Adrenal gland (tissue), 12 donors: ENCODE measurements around the gene IFITM1. TPM values are rescaled to one million over a fixed set of nuclear protein-coding genes. Genes with fewer than 3 reads are reported as not detected.

Source experiments
- DNase-seq, 7 donors: peaks; one replicate each; pipeline ENCODE4 v3.0.0-alpha.2; 2019 to 2020
- H3K27ac ChIP-seq, 5 donors: fragments of 200-600 bp; sonication (generic) in 4 of 5; 1 replicate in 3 of 5; 2 replicates in 2 of 5; pipeline versions ENCODE4 v1.5.1 to v1.8.0; 2016 to 2020; ENCODE audit warnings: mild to moderate bottlenecking in 1 of 5
- H3K27me3 ChIP-seq: fragments of 200-600 bp; 2 replicates; pipeline ENCODE4 v1.8.0; 2021
- H3K36me3 ChIP-seq, 2 donors: fragments of 200-600 bp; replicated peaks in 1 of 2; 1 replicate in 1 of 2; 2 replicates in 1 of 2; pipeline versions ENCODE4 v1.5.1 to v1.8.0; 2018 to 2022
- H3K4me1 ChIP-seq, 2 donors: fragments of 200-600 bp; replicated peaks in 1 of 2; 1 replicate in 1 of 2; 2 replicates in 1 of 2; pipeline versions ENCODE4 v1.5.1 to v1.8.0; 2018 to 2021
- H3K4me3 ChIP-seq, 4 donors: fragments of 200-600 bp; sonication (generic) in 3 of 4; one replicate each; pipeline ENCODE4 v1.5.1; 2016 to 2018
- H3K9me3 ChIP-seq, 3 donors: fragments of 200-600 bp; sonication (generic) in 1 of 3; replicated peaks in 1 of 3; 1 replicate in 2 of 3; 2 replicates in 1 of 3; pipeline versions ENCODE4 v1.5.1 to v1.8.0; 2016 to 2021
- POLR2A ChIP-seq, 2 donors: fragments of 450-650 bp; IDR thresholded peaks; one replicate each; pipeline ENCODE4 v1.6.1; 2017; ENCODE audit warnings: antibody characterized with exemption in 2 of 2, mild to moderate bottlenecking in 2 of 2, moderate library complexity in 1 of 2
- WGBS, 4 donors: extraction: QIAGEN DNeasy Blood & Tissue Kit in 2 of 4; methylation state at CpG; one replicate each; pipeline versions ENCODE4 v1.1.5 to v1.1.7; 2013 to 2017; 5-methylcytosine and 5-hydroxymethylcytosine counted together
- intact Hi-C, 2 donors: fragments of 100-400 bp; cut with DNase I; formaldehyde crosslinking; loops; one replicate each; pipeline versions ENCODE4 v1.14.1 to v1.15.0; 2022 to 2023
- polyA plus RNA-seq, 3 donors: library from polyadenylated mRNA; stranded (reverse); fragments of 200-250 nt in 2 of 3; fragments of 350-450 nt in 1 of 3; fragmentation: Illumina TruSeq in 1 of 3; extraction: RNeasy Lipid Tissue Mini Kit (QIAGEN cat#74804) in 1 of 3; gene quantifications; one replicate each; pipeline ENCODE4 v1.2.3, GENCODE V29; 2013 to 2014
- total RNA-seq, 9 donors: library from RNA; depleted of rRNA in 4 of 9; stranded (reverse); fragments of >200 nt in 4 of 9; fragments of 120-200 nt in 1 of 9; fragmentation: NEBNext Ultra II Directional in 1 of 9; extraction: Animal tissue kit (Norgen Biotek cat#: 25700) in 1 of 9; gene quantifications; one replicate each; pipeline versions ENCODE4 v1.1.0 to v1.2.4, GENCODE V29; 2013 to 2023
- TF ChIP-seq, protein P1 (sequence below), 6 experiments: fragments of 450-650 bp in 4 of 6; fragments of 200-600 bp in 2 of 6; sonication (generic) in 1 of 6; IDR thresholded peaks; 1 replicate in 5 of 6; 2 replicates in 1 of 6; pipeline versions ENCODE4 v1.5.1 to v1.8.0; 2016 to 2021; ENCODE audit warnings: antibody characterized with exemption in 6 of 6, mild to moderate bottlenecking in 2 of 6, moderate library complexity in 1 of 6
- donor health status: healthy with polysubstance abuse.
- donor health status: Bipolar disorder and iron deficiency.
- donor health status: DM: yes; HTN: yes; CAD: no.
- donor health status: DM: no; HTN: no; CAD: no.
- donor health status: DM: no; HTN: no; CAD: no.
- donor health status: DM: yes; HTN: yes; CAD: no.

IFITM1 gene
- total and polyA plus RNA-seq, 12 donors = 12.1 to 360 (median 85.3) TPM

- Histone ChIP-seq H3K27me3 (no peaks in the 10 kb centered on the region), H3K27ac (peak overlapping the region in 1 of 5 donors; percentile 57), H3K4me3 (peak overlapping the region in 1 of 4 donors; percentile 85), H3K9me3 (no peaks in the 10 kb centered on the region), H3K36me3 (no peaks in the 10 kb centered on the region), H3K4me1 (no peaks in the 10 kb centered on the region)
- peak in 1 of 7 donors; percentile 9 for DNase-seq
- intact Hi-C loops = no loop called here
- no peak for TF ChIP-seq POLR2A (IDR thresholded peaks at IDR 0.05)
- TF ChIP-seq, protein P1, sequence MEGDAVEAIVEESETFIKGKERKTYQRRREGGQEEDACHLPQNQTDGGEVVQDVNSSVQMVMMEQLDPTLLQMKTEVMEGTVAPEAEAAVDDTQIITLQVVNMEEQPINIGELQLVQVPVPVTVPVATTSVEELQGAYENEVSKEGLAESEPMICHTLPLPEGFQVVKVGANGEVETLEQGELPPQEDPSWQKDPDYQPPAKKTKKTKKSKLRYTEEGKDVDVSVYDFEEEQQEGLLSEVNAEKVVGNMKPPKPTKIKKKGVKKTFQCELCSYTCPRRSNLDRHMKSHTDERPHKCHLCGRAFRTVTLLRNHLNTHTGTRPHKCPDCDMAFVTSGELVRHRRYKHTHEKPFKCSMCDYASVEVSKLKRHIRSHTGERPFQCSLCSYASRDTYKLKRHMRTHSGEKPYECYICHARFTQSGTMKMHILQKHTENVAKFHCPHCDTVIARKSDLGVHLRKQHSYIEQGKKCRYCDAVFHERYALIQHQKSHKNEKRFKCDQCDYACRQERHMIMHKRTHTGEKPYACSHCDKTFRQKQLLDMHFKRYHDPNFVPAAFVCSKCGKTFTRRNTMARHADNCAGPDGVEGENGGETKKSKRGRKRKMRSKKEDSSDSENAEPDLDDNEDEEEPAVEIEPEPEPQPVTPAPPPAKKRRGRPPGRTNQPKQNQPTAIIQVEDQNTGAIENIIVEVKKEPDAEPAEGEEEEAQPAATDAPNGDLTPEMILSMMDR (IDR thresholded peaks at IDR 0.05) = no peak
- 22 to 74% (median 36%) methylated on average over 3 to 14 of the region's 14 CpGs for WGBS, 4 donors
Observed at GRCh38 chr11:289398-289711, 24.5 kb upstream of the IFITM1 start.

DNA sequence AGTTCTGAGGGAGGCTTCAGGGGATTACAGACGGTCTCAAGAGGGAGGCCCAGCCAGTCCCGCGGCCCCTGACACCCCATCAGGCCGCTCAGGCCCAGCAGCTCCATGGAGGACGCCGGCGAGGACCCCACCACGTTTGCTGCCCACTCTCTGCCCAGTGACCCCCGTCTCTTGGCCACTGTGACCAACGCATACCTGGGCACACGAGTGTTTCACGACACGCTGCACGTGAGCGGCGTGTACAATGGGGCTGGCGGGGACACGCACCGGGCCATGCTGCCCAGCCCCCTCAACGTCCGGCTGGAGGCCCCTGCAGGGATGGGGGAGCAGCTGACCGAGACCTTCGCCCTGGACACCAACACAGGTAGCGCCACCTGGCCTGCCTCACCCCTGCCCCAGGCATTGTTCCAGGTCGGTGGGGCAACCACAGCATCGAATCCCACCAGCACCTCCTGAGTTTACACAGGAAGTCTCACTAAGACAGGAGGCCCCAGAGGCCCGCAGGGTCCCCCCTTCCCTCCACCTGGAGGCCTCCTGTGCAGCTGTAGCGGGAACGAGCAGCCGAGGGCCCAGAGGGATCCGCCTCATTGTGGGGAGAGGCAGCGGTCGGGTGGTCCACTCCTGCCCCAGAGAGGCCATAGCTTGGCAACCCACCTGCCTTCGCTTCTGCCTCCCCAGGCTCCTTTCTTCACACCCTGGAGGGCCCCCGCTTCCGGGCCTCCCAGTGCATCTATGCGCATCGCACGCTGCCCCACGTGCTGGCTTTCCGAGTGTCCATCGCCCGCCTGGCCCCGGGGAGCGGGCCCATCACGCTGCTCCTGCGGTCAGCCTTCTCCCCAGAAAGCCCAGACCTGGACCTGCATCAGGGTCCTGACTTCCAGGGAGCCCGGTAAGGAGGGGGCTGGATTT, 23.9 kb upstream of the IFITM1 start:
- peak overlapping the region in 1 of 4 donors; percentile 85 for H3K4me3 ChIP-seq
- intact Hi-C loops = loop anchor here in 1 of 2 donors (10.0 kb wide), 1 partner anchor 155 kb away; the partner anchor contains the start of gene ANO9
- H3K36me3 ChIP-seq = no peaks in the 10 kb centered on the region
- TF ChIP-seq, protein P1 (IDR thresholded peaks at IDR 0.05) = no peak
- no peak for TF ChIP-seq POLR2A (IDR thresholded peaks at IDR 0.05)
- no peak overlapping the region for H3K27ac ChIP-seq
- 87 to 91% (median 88%) methylated on average over 32 to 48 of the region's 48 CpGs for WGBS, 4 donors
- no peaks in the 10 kb centered on the region for H3K27me3 ChIP-seq
- no peak for DNase-seq
- no peaks in the 10 kb centered on the region for H3K9me3 ChIP-seq
- no peaks in the 10 kb centered on the region for H3K4me1 ChIP-seq

DNA sequence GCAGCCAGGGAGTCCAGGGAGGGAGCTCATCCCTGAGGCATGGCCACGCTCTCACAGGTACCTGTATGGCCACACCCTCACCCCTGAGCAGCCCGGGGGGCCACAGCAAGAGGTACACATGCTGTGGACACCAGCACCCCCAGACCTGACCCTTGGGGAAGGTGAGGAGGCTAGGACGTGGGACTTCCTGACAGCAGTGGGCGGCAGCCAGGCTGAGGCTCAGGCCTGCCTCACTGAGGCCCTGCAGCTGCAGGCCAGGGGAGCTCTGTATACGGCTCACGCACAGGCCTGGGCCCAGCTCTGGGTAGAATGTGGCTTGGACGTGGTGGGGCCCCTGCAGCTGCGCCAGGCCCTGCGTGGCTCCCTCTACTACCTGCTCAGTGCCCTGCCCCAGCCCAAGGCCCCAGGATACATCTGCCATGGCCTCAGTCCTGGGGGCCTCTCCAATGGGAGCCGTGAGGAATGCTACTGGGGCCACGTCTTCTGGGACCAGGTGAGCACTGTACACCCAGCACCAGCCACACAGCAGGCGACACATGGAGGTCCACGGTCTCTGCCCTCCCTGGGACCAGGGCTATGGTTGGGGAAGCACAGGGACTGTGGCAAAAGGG, 23.1 kb upstream of the IFITM1 start:
- no peaks in the 10 kb centered on the region for H3K27me3 ChIP-seq
- intact Hi-C loops = loop anchor here in 1 of 2 donors (10.0 kb wide), 1 partner anchor 154 kb away; the partner anchor contains the start of gene ANO9
- WGBS, 4 donors = 88 to 95% (median 92%) methylated on average over 5 to 13 of the region's 13 CpGs
- no peaks in the 10 kb centered on the region for H3K4me1 ChIP-seq
- H3K4me3 ChIP-seq = no peak overlapping the region
- H3K27ac ChIP-seq = no peak overlapping the region
- no peaks in the 10 kb centered on the region for H3K9me3 ChIP-seq
- no peak for DNase-seq
- no peaks in the 10 kb centered on the region for H3K36me3 ChIP-seq
- TF ChIP-seq, protein P1 (IDR thresholded peaks at IDR 0.05) = no peak
- TF ChIP-seq POLR2A (IDR thresholded peaks at IDR 0.05) = no peak
